NCI-H2029 treated with DMSO at 0.1 percent for 48 hours (cell line): ENCODE measurements around the gene THAP10.
"Not testable (repeated sequence)": the region's sequence is repeated elsewhere in the genome, so short reads cannot be mapped to it uniquely, and the experiment has no call there.

Experiments used
- DNase-seq: peaks from one replicate; lab custom pipeline; 2025; lab: John Stamatoyannopoulos, UW

Gene THAP10

GRCh38 chr15:70876683-70877082 lies 15.6 kb downstream of the THAP10 start:
- no peak for DNase-seq

- DNase-seq: no peak
These were observed 16.2 kb downstream of the THAP10 start for GRCh38 chr15:70876011-70876410.

- DNase-seq: no peak
These were observed 17.0 kb downstream of the THAP10 start for GRCh38 chr15:70875001-70875782.

- DNase-seq: no peak
These were observed 18.8 kb downstream of the THAP10 start for GRCh38 chr15:70873232-70874054.

- not testable (repeated sequence) for DNase-seq
These were observed 20.7 kb downstream of the THAP10 start for GRCh38 chr15:70871490-70871889.

DNA sequence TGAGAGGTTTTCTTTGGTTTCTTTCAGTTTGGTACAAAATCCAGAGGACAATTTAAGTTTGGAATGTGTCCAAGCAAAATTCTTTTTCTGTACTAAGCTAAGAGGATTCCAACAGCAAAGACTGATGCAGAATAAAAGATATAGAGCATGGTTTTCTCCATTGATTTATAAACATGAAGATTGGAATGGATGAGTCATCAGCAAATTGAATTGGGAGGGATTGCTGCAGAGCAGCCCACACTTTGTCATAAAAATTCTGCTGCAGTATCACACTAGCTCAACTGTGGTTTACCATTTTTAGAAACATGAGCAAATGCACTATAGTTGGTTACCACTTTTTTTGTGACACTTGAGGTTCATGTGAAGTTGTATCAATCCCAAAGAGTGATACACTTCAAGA lies 22.2 kb downstream of the THAP10 start:
- no peak for DNase-seq

- no peak for DNase-seq
These were observed 22.9 kb downstream of the THAP10 start for GRCh38 chr15:70869346-70869745.

DNA sequence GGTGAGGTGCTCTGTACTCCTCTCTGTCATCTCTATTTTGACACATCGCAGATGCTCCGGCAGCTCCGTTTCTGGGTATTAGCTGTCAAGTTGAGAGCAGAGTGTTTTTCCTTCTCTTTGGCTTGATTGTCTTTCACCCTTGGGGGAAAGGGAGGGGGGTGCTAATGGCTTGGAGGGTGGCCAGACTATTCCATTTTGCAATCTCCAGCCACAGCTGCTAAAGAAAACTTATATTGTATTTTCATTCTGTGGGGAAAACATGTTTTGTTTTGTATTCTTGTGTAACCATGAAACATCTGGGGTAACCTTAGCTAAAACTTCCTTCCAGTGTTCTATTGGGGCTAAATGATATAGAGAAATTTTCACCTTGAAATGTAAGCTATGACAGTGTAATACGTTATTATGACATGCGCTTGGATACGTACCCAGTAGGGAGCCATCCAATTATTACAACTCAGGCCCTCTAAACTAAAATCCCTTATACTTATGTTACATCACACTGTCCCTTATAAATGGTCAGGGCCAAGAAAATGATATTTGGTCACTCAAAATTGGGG lies 24.2 kb downstream of the THAP10 start:
- no peak for DNase-seq

- no peak for DNase-seq
These were observed 25.1 kb downstream of the THAP10 start for GRCh38 chr15:70866982-70867641.

DNA sequence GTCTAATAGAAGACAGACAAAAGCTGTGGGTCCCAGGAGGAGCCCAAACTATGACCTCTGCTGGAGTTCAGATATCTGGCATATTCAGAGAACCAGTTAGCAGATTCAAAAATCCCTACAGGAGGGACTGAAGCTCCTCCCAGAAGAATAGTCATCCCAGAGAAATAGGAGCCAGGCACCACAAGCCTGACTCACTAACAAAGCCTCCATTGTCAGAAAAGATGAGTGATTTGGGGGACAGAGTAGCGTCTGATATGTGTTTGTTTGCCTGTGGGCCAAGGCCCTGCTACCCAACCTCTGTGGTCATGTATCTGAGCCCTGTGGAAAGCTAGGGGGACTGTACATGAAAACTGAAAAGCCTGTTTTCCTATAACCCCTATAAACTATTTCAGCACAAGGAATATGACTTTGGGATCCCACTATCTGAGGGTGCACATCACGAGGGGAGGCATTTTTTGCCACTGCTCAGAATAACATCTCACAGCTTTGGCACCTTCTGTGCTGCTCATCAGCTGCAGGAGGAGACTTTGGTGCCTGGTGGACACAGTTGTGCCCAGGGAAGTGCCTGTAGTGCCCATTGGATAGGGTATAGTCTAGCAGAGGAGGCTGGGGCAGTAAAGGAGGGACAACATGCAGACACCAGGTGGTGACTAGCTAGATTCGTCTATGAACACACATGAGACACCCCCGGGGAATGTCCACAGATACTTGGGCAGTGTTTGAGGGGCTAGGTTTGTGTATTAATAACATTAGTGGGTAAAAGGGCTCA lies 28.6 kb downstream of the THAP10 start:
- no peak for DNase-seq

DNA sequence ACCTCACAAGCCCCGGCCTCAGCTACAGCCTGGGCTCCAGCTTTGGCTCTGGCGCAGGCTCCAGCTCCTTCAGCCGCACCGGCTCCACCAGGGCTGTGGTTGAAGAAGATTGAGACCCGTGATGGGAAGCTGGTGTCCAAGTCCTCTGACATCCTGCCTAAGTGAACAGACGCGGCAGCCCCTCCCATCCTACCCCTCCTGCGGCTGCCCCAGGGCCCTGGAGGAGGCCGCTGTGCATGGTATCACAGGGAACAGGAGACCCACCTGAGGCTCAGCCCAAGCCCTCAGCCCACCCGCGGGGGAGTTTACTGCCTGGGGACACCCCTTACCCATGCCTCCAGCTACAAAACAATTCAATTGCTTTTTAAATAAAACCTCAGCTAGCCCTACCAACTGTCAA lies 32.2 kb downstream of the THAP10 start:
- DNase-seq: no peak

DNA sequence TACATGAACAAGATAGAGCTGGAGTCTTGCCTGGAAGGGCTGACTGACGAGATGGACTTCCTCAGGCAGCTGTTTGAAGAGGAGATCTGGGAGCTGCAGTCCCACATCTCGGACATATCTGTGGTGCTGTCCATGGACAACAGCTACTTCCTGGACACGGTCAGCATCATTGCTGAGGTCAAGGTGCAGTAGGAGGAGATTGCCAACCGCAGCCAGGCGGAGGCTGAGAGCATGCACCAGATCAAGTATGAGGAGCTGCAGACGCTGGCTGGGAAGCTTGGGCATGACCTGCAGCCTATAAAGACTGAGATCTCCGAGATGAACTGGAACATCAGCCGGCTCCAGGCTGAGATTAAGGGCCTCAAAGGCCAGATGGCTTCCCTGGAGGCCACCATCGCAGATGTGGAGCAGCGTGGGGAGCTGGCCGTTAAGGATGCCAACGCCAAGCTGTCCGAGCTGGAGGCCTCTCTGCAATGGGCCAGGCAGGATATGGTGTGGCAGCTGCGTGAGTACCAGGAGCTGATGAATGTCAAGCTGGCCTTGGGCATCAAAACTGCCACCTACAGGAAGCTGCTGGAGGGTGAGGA lies 32.8 kb downstream of the THAP10 start:
- no peak for DNase-seq

DNA sequence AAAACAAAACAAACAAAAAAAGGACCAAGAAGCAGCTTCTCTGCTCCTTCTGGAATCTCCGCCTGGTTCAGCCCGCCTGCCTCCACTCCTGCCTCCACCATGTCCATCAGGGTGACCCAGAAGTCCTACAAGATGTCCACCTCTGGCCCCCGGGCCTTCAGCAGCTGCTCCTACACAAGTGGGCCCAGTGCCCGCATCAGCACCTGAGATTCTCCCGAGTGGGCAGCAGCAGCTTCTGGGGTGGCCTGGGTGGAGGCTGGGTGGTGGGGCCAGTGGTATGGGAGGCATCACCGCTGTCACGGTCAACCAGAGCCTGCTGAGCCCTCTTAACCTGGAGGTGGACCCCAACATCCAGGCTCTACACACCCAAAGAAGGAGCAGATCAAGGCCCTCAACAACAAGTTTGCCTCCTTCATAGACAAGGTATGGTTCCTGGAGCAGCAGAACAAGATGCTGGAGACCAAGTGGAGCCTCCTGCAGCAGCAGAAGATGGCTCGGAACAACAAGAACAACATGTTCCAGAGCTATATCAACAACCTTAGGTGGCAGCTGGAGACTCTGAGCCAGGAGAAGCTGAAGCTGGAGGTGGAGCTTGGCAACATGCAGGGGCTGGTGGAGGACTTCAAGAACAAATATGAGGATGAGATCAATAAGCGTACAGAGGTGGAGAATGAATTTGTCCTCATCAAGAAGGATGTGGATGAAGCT lies 33.5 kb downstream of the THAP10 start:
- not testable (repeated sequence) for DNase-seq

GRCh38 chr15:70857562-70858285 lies 34.5 kb downstream of the THAP10 start:
- no peak for DNase-seq

- DNase-seq: no peak
These were observed 35.2 kb downstream of the THAP10 start for GRCh38 chr15:70856884-70857561.

- DNase-seq: no peak
These were observed 35.9 kb downstream of the THAP10 start for GRCh38 chr15:70856177-70856883.

DNA sequence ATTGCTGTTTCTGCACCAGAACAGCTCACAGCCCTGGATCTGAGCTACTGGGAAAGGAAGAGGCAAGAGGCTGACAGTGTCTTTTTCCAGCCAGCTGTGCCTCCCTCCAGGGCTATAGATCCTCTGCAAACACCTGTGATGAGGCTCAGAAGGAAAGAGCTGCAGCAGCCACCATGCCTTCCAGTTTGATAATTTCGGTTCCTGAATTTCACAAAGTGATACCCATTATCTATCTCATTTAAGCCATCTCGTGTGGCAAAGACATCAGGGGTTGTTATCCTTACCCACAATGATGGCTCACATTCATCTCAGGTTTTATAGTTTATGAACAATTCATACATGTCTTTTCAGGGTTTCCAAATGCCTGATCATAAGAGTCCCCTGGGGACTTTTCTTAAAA lies 36.5 kb downstream of the THAP10 start:
- DNase-seq: no peak

- DNase-seq: no peak
These were observed 37.6 kb downstream of the THAP10 start for GRCh38 chr15:70854666-70854976.
